ENCODE measurements around the gene DNAI7. TPM values are rescaled to one million over a fixed set of nuclear protein-coding genes. Genes with fewer than 3 reads are reported as not detected.

Gene DNAI7
- total and polyA plus RNA-seq, 2 of the 8 experiments (the other 6 are each of a cell fraction or from before 2014, with no cell fraction given) = 0.12 to 0.28 TPM

DNA sequence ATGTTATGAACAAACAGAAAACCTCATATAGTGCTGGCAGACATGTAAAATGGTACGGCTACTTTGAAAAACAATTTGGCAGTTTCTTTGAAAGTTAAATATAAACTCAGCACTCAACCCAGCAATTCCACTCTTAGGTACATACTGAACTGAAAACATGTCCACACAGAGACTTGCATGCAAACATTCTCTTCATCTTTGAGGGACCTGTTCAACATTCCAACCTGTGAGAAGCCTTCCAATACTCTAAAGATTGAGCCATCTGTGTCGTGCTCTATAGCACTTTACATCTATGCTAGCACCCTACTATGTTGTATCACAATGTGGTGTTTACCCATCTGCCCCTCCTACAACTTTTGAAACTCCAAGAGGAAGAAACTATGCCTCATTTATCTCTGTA, 79.3 kb downstream of the DNAI7 start:
- Histone ChIP-seq H4K91ac (replicated peaks; ENCODE audit: insufficient read length, low read length) (no peak overlapping the region), H3K4me2 (ENCODE audit: insufficient read depth in 1 of 2, low read depth in 2 of 2, low read length in 2 of 2) (no peak overlapping the region), H3K79me2 (ENCODE audit: control insufficient read depth in 1 of 2, insufficient read depth in 2 of 2, low read length in 2 of 2) (no peaks in the 10 kb centered on the region), H3K9ac (replicated peaks in 1 of 4; ENCODE audit: extremely low read depth in 1 of 4, low read depth in 3 of 4, low read length in 3 of 4) (no peak overlapping the region), H3K23ac (ENCODE audit: insufficient read length) (no peak overlapping the region), H2BK12ac (ENCODE audit: low read depth, low read length) (no peak overlapping the region), H4K8ac (ENCODE audit: extremely low read depth, insufficient read depth, low read length) (no peak overlapping the region), H2BK120ac (replicated peaks; ENCODE audit: low read depth, low read length) (no peak overlapping the region), H3K4ac (replicated peaks; ENCODE audit: insufficient read length, low read depth, low read length) (no peak overlapping the region), H2BK15ac (ENCODE audit: low read length) (no peak overlapping the region), H3K27me3 (replicated peaks in 1 of 4; ENCODE audit: control insufficient read depth in 3 of 4, extremely low read depth in 1 of 4, insufficient read depth in 3 of 4, low read length in 3 of 4) (no peaks in the 10 kb centered on the region), H3K4me1 (replicated peaks in 1 of 4; ENCODE audit: control insufficient read depth in 3 of 4, insufficient read depth in 4 of 4, low read length in 3 of 4) (no peaks in the 10 kb centered on the region), H4K20me1 (replicated peaks in 1 of 2; ENCODE audit: control insufficient read depth in 1 of 2, insufficient read depth in 2 of 2, low read length in 2 of 2) (no peaks in the 10 kb centered on the region), H3K14ac (ENCODE audit: insufficient read length) (no peak overlapping the region), H2BK20ac (ENCODE audit: low read length) (no peak overlapping the region), H3K36me3 (ENCODE audit: control insufficient read depth in 2 of 4, insufficient read depth in 4 of 4, low read length in 3 of 4) (no peaks in the 10 kb centered on the region), H2AK5ac (ENCODE audit: low read depth, low read length) (no peak overlapping the region), H4K5ac (ENCODE audit: insufficient read length, low read depth, low read length) (no peak overlapping the region), H3K56ac (replicated peaks; ENCODE audit: insufficient read length, low read depth, low read length) (no peak overlapping the region), H3K23me2 (ENCODE audit: low read depth, low read length) (no peaks in the 10 kb centered on the region), H3K18ac (ENCODE audit: extremely low read depth, low read length) (no peak overlapping the region), H2BK5ac (ENCODE audit: low read depth, low read length) (no peak overlapping the region), H3K79me1 (ENCODE audit: low read depth, low read length) (no peaks in the 10 kb centered on the region), H3K4me3 (ENCODE audit: extremely low read depth in 1 of 4, insufficient read depth in 2 of 4, low read depth in 3 of 4, low read length in 4 of 4) (no peak overlapping the region), H3K9me3 (ENCODE audit: insufficient read depth in 2 of 2, low read depth in 1 of 2, low read length in 1 of 2) (no peaks in the 10 kb centered on the region), H2AFZ (ENCODE audit: low read length) (no peak overlapping the region), H3K27ac (ENCODE audit: low read depth, low read length) (no peak overlapping the region)
- DNase-seq (ENCODE audit: low read depth in 1 of 2, low spot score in 2 of 2) = no peak
- ChIA-PET POLR2A (ENCODE audit: partially characterized antibody) (no interaction called here), CTCF (ENCODE audit: partially characterized antibody) (interaction anchor here (1.4 to 6.7 kb wide), 2 partner anchors 20 to 124 kb away, joined by 3 to 57 read pairs; no protein-coding TSS in a partner anchor)
- FAIRE-seq = no peak
- WGBS, 2 experiments (ENCODE audit: extremely low coverage in 1 of 2, insufficient coverage in 1 of 2, insufficient read length in 1 of 2, insufficient replicate concordance in 2 of 2, low coverage in 1 of 2, low lambda C conversion rate in 2 of 2, missing lambda C conversion rate in 1 of 2) = 93% methylated on average over 2 of the region's 2 CpGs; no CpG with 5 or more reads in 1 of the 2 experiments
- no peak for TF ChIP-seq POLR2AphosphoS5 (IDR thresholded peaks at IDR 0.05; ENCODE audit: low read depth, low read length)
- no peak for TF ChIP-seq ASH2L (IDR thresholded peaks at IDR 0.05; ENCODE audit: low read length)
- TF ChIP-seq BCL11A (IDR thresholded peaks at IDR 0.05; ENCODE audit: low read depth in 2 of 2, low read length in 2 of 2) = no peak
- TF ChIP-seq CHD1 (IDR thresholded peaks at IDR 0.05; ENCODE audit: low read depth, low read length) = no peak
- TF ChIP-seq TBP (IDR thresholded peaks at IDR 0.05; ENCODE audit: low read depth, low read length) = no peak
- TF ChIP-seq, protein P1, sequence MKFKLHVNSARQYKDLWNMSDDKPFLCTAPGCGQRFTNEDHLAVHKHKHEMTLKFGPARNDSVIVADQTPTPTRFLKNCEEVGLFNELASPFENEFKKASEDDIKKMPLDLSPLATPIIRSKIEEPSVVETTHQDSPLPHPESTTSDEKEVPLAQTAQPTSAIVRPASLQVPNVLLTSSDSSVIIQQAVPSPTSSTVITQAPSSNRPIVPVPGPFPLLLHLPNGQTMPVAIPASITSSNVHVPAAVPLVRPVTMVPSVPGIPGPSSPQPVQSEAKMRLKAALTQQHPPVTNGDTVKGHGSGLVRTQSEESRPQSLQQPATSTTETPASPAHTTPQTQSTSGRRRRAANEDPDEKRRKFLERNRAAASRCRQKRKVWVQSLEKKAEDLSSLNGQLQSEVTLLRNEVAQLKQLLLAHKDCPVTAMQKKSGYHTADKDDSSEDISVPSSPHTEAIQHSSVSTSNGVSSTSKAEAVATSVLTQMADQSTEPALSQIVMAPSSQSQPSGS (IDR thresholded peaks at IDR 0.05; ENCODE audit: low read length) = no peak
- no peak for TF ChIP-seq GTF2F1 (IDR thresholded peaks at IDR 0.05; ENCODE audit: borderline replicate concordance, low read depth, low read length)
- TF ChIP-seq NRF1 (IDR thresholded peaks at IDR 0.05; ENCODE audit: low read depth, low read length) = no peak
- TF ChIP-seq, protein P2, sequence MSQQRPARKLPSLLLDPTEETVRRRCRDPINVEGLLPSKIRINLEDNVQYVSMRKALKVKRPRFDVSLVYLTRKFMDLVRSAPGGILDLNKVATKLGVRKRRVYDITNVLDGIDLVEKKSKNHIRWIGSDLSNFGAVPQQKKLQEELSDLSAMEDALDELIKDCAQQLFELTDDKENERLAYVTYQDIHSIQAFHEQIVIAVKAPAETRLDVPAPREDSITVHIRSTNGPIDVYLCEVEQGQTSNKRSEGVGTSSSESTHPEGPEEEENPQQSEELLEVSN (IDR thresholded peaks at IDR 0.05) = no peak
- no peak for TF ChIP-seq JUND (IDR thresholded peaks at IDR 0.05; ENCODE audit: low read length)
- TF ChIP-seq CBX5 (IDR thresholded peaks at IDR 0.05; ENCODE audit: low read depth, low read length) = no peak
